Ecto neural progenitor cell (in vitro differentiated cells): ENCODE data around the gene FGGY.

Source experiments
- DNase-seq: peaks from one replicate; pipeline ENCODE4 v3.0.0-alpha.2; 2018; ENCODE audit warnings: low spot score

Gene FGGY

DNA sequence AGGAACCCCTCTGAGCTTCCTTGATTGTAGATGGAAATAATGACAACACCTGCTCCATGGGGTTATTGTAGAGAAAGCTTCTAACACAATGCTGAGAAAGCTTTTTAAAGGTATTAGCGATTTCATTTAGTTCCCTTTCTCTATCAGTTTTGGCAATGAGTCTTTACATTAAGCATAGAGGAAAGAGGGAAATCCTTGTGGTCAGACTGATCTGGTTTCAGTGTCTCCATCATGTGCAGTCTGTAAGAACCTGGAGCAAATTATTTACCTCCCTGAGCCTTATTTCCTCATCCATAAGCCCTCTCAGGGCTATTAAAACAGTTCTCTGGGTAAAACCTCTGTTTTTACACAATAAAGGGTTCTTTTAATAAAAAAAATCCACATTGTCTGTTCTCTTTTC, 87.5 kb downstream of the FGGY start:
- DNase-seq, result no peak

DNA sequence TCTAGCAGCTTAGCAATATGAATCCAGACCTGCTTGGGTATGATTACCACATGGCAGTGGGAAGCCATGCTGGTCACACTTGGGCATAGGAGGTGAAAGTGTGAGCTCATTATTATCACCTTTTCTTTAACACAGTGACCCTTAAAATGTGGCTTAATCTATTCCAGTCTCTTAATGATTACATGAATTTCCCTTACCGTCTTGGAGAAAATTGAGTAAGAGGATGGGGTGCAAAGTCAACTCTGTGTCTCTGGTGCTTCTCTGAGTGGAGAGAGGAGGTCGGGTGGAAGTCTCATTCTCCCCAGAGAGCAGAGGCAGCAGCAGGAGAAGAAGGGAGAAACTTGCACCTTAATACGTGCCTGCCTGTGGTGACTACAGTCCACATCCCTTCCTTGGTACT, 91.3 kb downstream of the FGGY start:
- DNase-seq, result no peak

DNA sequence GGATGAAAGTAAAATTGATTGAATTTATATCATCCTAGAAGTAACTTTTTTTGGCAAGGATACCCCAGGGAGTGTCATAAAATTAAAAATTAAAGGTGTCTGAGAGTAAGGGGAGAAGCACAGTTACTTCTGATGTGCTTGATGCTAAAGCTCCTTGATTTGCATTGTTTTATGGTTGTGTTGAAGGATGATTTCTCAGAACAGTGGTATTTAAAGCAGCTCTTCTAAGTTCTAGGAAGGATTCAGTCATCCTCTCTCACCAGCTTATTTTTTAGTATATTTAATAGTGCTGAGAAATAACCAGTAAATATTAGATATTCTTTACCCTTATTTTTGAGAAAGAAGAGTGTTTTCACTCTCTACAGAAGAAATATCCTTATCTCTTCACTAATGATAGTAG, 93.0 kb downstream of the FGGY start:
- no peak for DNase-seq

DNA sequence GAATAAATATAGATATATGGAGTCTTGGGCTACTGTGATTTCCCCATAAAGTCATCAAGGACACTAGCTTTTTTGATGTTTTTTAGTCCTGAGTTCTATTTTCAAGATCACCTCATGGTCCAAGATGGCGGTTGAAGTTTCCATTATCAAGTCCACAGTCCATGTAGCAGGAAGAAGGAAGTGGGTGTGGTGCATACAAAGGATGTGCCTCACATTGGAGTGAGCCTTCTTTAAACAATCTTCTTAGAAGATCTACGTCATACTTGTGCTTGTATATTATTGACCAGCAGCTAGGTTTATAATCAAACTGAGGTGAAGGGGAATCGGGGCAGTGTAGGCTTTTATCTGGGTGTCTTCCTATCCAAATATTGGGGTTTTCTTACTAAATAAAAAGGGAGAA, 93.4 kb downstream of the FGGY start:
- DNase-seq, result no peak

DNA sequence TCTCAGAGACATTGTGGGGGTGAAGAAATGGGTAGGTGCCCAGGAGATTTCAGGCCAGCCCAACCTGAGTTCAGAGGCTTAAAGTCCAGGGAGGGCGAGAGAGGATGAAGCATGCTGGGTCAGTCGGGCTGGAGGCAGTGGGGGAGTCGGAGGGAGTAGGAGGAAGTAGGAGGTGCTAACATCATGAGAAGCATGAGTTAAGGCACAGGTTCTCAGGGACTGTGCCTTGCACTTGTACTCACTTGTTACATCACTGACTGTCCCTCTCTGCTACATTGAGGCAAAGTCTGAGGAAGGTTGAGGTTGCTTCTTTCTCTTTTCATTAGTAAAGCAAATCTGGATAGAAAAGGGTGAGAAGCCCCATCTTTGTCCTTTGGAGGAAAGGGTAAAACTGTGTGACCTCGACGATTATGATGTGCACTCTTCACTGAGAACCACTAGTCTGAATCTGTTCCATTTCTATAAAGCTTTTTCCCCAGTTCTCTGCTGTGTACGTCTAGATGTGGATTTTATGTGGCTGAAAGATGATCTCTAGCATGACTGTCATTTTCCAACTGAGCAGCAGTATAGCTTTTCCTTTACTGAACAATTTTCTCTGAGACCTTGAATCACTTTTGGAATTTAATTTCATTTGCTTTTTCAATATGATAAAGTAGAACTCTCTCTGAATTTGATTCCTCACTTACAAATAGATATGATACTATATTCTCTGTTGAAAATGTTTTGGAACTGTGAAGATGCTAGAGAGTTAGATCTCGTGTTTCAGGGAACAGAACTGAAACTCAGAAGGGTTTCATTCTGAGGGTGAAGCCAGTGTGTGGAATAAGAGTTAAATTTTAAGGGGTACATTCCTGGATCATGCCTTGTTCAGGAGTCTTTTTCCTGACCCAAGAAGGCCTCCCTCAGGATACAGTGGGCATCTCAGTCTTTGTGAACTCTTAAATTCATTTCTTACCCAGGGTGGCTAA, 94.6 kb downstream of the FGGY start:
- no peak for DNase-seq

DNA sequence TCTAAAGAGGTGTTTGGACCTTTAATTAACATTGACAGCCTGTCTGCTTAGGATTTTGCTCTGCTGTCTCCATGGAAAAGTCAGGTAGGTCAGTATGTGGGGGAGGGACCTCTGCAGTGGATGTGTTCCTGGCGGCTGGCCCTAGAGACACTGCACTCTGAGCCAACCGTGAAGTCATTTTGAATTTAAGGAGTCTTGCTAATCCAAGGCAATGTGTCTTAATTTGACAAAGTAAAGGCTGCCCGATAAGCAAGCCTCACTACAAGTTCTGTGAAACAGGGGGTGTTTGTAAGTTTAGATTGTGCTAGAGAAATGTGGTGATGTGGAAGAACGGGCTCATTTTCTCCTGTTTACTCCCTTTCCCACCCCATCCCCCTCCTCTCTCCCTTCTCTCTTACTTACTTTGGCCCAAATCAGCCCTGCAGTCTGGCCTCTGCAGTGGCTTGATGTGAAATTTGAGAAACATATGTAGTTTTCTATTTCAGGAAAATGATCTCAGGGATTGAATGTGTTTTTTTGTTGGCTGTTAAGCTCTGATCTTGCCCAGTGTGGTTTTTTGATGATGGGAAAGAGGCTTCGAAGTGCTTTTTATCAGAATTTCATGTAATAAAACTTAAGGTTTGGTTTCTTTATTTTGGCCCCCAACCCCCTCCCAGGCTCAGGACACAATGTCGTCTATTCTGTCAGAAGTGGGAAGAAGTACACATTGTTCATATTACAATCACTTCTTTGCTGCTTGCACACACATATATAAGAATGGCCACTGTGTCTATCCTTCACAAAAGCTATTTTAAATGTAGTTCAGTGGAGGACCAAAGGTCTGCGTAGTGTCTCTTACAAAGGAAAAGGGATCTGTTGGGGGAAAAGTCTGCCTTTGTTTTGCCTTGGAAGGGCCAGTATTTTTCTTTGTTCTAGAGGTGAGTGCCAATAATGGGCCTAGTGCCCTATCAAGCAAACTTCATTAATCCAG, 96.6 kb downstream of the FGGY start:
- DNase-seq, result no peak

DNA sequence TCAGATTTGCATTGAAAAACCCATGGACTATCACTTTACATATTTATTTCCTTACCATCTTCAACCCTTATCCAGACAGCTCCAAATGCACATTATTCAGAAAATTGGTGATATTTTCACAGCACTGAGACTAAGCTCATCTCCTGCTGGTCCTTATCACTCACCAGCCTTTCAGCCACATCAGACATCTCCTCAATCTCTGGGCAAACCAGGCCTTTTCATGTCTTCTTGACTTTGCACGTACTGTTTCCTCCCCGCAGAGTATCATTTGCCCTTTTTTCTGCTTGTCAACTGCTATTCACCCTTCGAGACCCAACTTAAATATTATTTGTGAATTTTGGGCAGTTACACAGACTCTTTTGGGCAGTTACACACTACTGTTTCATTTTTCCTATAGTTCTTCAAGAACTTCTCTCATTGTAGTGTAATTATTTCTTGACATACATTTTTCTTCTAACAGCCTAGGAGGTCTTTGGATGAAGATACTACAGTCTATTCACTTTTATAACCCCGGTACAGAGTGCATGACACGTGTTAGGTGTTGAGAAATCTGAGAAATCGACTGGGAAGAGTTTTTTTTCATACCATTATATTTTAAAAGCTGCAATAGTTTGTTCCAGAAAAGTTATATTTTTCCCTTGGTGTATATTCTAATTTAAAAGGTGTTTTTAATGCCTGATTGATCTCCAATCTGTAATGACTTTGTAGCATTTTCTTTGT, 98.0 kb downstream of the FGGY start:
- DNase-seq, result no peak

DNA sequence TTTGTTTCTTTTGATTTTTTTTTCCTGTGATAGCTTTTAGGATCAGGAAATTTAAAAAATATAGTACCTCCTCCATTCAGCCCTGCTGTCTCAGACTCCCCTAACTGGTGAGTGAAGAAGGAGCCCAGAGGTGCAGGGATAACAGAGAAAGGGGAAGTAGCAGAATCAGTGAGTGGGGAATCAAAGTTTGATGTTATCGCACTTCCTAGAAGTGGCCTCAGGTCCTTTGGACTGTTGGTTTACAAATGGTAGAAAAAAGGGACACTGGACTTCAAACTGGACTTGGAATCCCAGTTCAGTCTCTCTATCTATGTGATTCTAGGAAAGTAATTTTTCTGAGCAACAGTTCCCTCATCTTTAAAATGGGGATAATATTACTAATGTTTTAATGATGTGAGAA, 99.5 kb downstream of the FGGY start:
- no peak for DNase-seq

DNA sequence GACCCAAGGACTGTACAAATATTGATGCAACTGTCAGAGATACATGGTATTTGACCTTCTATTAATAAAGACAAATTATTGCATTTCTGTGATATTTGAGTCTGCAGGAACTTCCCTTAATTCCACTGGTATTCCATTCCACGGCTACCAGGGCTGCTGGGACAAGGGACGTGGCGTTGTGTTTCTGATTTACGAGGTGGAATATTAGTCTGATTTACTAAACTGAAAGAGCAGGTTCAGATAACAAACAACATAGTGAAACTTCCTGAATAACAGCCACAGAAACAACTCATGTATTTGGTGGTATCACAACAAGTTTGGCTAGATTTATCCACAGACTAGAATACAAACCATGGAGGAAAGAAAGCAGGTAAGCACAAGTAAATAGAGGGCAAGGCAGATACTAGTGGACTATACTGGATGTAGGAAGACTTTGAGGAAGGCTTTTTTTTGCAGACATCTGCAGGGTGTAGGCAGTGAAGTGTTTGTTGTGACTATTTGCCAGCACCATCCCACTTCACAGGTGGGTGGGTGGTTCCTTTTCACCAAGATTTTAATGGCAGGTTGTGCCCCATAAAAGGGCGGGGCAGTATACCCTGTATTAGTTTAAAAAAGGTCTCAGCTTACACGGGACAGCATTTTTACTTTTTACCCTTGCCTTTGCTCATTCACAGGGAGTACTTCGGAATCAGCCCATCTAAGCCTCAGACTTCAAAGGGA, 100.4 kb downstream of the FGGY start:
- no peak for DNase-seq

DNA sequence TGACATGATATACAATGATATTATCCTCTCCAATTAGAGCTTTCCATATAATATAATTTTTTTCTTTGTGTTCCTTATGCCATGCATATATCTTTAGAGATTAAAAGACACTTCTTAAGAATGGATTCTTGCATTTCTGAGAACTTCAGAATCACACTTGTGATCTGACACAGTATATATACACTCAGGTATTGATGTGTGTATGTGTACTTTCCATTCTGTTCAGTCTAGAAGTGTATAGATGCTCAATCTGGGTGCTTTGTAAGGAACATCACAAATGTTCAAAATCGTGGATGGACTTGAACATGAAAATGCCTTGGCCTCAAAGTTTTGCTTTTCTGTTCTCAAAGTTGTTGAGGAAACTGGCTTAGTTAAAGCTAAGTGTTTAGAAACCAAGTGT, 102.7 kb downstream of the FGGY start:
- DNase-seq, result no peak

DNA sequence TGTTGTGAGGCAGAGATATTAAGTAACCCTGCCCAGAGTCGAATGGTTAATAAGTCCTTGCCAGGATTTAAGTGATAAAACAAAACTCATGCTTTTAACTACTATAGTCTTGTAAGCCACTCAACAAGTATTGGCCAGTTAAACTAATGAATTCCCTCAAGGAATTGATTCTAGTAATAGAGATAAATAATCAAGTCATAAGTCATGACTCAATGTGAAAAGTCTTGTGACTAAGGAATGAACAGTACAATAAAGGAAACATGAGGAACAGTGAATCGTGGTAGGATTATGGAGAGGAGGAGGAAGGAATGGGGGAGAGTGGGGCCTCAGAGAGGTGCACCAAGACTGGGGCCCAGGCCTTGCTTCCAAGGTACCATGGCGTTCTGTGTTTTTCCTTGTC, 104.7 kb downstream of the FGGY start:
- DNase-seq, result no peak

DNA sequence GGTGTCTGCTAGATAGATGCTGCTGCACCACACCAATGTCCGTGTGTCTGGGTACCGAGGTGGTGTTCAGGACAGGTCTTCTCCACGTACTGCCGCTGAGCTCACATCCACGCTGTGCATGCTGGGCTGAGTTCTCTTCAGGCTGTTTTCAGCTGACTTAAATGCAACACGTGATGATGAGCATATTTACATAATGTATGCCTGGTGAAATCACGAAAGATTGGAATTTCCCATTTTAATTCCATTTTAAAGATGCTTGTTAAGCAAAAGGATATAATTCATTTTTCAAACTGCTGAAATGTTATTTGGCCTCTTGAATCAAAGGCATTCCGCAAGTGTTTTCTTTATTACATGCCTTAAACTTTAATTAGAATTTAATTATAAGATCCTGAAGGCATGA, 107.9 kb downstream of the FGGY start:
- DNase-seq, result no peak

DNA sequence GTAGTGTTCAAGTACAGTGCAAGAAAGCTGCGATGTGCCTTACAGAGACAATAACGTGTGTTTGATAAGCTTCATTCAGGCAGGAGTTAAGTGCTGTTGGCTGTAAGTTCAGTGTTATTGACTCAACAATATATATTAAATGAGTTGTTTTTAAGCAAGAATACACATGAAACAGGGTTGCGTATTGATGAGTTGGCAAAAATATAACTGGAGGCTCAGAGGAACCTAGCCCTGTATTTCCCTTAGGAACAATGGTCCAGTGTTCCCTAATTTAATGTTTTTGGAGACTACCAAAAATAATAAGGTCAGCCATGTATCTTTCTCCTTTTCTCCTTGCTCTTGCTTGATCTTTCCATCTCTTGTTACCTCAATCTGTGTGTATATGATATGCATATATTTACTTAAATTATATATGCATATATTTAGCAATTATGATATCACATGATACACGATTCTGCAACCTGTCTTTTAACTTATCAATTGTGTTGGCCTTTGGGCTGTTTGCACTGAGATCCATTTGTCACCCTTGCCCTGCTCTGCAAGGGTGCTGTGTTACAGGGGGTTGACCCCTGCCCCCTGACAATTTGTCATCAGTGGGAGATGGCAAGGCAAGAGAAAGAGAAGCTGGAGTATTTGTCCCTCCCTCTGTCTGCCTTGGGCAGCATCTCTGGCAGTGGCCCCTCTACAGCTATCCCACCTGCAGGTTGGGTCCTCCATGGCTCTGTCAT, 109.7 kb downstream of the FGGY start:
- no peak for DNase-seq

DNA sequence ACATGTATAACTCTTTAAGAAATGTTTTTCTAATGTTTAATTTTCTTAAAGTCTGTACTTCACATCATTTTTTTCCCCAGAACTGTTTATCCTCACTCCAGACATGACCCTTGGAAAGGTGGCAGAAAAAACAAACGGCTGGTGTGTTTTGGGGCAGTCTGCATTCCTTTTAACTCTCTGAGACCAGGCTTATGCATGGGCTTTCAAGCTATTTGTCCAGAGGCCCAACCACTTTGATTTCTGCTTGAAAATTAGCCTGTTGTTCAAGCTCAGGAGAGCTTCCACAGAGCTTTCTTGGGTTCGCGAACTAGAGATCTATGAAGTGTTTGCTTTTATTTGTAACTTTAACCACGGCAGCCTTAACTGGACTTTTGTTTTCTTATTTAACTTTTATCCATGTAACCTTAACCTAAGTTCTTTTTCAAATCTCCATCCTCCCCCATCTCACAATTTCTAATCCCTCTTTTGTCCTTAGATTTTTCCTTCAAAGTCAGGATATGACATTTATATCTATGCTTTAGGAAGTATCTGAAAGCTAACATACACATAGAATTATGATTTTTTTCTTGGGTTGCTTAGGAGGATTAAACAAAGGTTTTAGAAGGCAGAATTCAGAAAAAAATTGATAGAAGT, 111.8 kb downstream of the FGGY start:
- no peak for DNase-seq

DNA sequence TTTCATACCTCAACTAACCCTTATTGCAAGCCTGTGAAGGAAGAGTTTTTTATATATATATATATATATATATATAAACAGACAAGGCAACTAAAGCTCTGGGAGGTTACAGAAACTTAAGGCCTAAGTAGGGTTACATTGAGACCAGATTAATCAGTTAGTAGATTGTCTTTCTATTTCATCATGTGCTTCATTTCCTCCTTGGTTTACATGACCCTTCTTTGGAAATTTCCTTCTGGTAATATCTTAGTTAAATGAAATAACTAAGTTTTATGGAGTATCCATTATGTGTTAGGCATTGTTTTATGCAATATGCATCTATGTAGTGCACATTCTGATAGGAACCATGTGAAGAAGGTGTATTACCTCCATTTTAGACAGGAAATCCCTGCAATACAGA, 112.7 kb downstream of the FGGY start:
- DNase-seq, result no peak

DNA sequence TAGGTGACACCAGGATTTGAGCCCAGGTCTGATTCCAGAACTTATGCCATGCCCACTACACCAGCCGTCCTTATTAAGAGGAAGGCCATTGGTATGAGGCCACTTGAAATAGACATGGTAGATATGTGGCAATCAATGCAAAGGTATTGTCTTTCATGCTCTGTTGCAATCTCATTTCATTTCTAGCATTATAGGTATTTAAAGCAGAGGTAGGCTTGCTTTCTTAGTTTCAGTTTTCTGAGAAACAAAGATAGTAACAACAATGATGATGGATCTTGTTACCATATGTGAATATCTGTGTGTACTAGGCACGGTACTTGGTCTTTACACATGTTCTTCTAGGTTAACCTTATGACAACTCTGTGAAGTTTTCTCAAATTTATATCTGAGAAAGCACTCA, 113.1 kb downstream of the FGGY start:
- no peak for DNase-seq

DNA sequence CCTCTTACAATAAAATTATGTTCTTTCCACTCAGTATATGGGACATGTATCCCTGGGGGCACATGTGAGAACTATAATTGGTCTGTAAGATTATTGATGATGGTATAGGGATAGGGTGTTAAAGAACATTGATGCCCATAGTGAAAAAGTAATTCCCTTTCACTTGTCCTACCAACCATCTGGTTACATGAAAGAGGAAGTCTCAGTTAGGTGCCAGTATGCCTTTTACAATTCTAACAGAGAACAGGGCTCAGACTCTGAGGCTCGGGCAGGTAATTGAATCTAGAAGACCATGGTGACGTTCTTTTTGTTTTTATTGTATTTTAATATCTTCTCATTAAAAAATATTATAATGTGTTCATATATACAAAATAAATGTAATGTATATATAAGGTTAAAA, 113.6 kb downstream of the FGGY start:
- no peak for DNase-seq

DNA sequence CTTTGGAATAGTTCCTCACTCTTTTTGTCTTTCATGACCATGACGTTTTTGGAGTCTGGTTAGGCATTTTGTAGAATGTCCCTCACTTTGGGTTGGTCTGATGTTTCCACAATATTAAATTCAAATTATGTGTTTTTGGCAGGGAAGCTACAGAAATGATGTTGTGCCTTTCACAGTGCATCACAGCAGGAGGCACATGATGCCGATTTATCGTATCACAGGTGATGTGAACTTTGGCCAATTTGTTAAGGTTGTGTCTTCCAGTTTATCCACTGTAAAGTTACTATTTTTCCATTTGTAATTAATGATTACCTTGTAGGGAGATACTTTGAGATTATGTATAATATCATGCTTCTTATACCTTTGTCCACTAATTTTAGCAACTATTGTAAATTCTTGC, 114.3 kb downstream of the FGGY start:
- no peak for DNase-seq

DNA sequence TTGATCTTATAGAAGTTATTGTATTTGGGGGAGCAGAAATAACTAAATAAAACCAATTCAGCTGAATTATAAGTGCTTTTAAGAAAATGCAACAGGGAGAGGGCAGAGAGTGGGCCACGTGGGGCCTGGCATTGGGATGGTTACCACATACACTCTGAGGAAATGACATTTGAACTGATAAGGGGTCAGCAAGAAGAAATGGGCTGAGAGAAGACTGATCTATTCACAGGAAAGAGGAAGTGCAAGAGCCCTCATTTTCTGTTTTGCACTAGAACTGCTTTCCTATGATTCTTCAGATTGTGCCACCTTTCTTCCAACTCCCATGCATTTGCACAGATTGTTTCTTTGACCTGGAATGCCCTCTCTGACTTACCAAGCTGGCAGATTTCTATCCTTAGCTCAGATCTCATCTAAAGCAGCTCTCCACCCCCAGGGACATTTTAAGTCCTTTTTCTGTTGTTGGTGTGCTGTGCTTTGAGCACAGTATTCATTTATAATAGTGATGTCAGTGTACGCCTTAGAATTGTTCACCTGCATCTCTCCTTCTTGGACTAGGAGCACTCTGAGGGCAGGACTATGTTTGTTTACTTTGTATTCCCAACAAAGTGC, 115.9 kb downstream of the FGGY start:
- no peak for DNase-seq

DNA sequence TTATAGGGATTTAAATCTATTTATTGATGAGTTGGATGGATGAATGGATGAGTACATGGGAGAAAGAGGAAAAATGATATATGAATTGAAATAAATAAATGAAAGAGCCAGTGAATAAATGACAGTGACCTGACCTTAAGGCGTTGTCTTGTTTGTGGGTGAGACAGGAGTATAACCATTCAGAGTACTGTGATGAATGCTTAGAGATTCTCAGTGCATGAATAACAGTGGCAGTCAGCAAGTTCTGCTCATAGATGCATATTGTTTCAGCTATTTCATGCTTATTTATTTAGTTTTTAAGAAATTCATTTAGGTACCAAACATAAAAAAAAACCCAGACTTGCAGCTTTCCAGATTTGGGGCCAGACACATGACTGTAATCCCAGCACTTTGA, 116.4 kb downstream of the FGGY start:
- no peak for DNase-seq
